Suprapubic skin (tissue), 3 donors: ENCODE measurements around the gene AGAP3.

Experiments
- CTCF ChIP-seq, 2 donors: fragments of 200-600 bp in 1 of 2; fragments of 450-650 bp in 1 of 2; sonication (generic) in 1 of 2; IDR thresholded peaks; one replicate each; pipeline ENCODE4 v1.5.1; 2016 to 2019; ENCODE audit warnings: antibody characterized with exemption in 2 of 2, mild to moderate bottlenecking in 1 of 2, moderate library complexity in 1 of 2
- POLR2AphosphoS5 ChIP-seq, 3 donors: sonication (generic); formaldehyde crosslinking; IDR thresholded peaks; one replicate each; pipeline ENCODE4 v1.6.1; 2017; ENCODE audit warnings: antibody characterized with exemption in 3 of 3

- TF ChIP-seq CTCF (IDR thresholded peaks at IDR 0.05) (no peak), POLR2AphosphoS5 (IDR thresholded peaks at IDR 0.05) (no peak)
Observed at GRCh38 chr7:151191544-151191943, 105.3 kb downstream of the AGAP3 start.
